Stimulated activated CD8-positive, alpha-beta memory T cell treated with anti-CD3 and anti-CD28 coated beads, Interleukin-7, amount 100 ng/mL, for 1 hour (primary cell): ENCODE data around the gene SEL1L2.

Experiments
- DNase-seq, 2 donors: peaks; one replicate each; pipeline ENCODE4 v3.0.0-alpha.2; 2020; ENCODE audit warnings: low read depth in 2 of 2

The SEL1L2 gene

GRCh38 chr20:13865156-13865555, 125.3 kb downstream of the SEL1L2 start:
- no peak for DNase-seq

- DNase-seq: no peak
These were observed 127.2 kb downstream of the SEL1L2 start for GRCh38 chr20:13863244-13863643.

GRCh38 chr20:13862245-13862644, 128.2 kb downstream of the SEL1L2 start:
- no peak for DNase-seq

GRCh38 chr20:13858871-13859270, 131.5 kb downstream of the SEL1L2 start:
- no peak for DNase-seq

- DNase-seq: no peak
These were observed 132.0 kb downstream of the SEL1L2 start for GRCh38 chr20:13858439-13858838.

GRCh38 chr20:13857961-13858360, 132.5 kb downstream of the SEL1L2 start:
- no peak for DNase-seq

- no peak for DNase-seq
These were observed 133.1 kb downstream of the SEL1L2 start for GRCh38 chr20:13857304-13857703.

GRCh38 chr20:13856354-13856753, 134.1 kb downstream of the SEL1L2 start:
- no peak for DNase-seq

- no peak for DNase-seq
These were observed 134.8 kb downstream of the SEL1L2 start for GRCh38 chr20:13855613-13856012.

- DNase-seq: no peak
These were observed 138.1 kb downstream of the SEL1L2 start for GRCh38 chr20:13852306-13852705.

- no peak for DNase-seq
These were observed 139.1 kb downstream of the SEL1L2 start for GRCh38 chr20:13851279-13851678.

- DNase-seq: no peak
These were observed 146.1 kb downstream of the SEL1L2 start for GRCh38 chr20:13844296-13844695.

GRCh38 chr20:13841206-13841605, 149.2 kb downstream of the SEL1L2 start:
- DNase-seq: no peak

- no peak for DNase-seq
These were observed 150.3 kb downstream of the SEL1L2 start for GRCh38 chr20:13840093-13840465.

GRCh38 chr20:13839421-13840092, 150.9 kb downstream of the SEL1L2 start:
- DNase-seq: no peak

- no peak for DNase-seq
These were observed 151.8 kb downstream of the SEL1L2 start for GRCh38 chr20:13838664-13839063.

- no peak for DNase-seq
These were observed 158.9 kb downstream of the SEL1L2 start for GRCh38 chr20:13831476-13831875.

- no peak for DNase-seq
These were observed 164.9 kb downstream of the SEL1L2 start for GRCh38 chr20:13825465-13825864.

GRCh38 chr20:13824459-13824858, 166.0 kb downstream of the SEL1L2 start:
- DNase-seq: no peak

- no peak for DNase-seq
These were observed 168.0 kb downstream of the SEL1L2 start for GRCh38 chr20:13822459-13822858.

GRCh38 chr20:13821876-13822275, 168.5 kb downstream of the SEL1L2 start:
- no peak for DNase-seq

- no peak for DNase-seq
These were observed 170.3 kb downstream of the SEL1L2 start for GRCh38 chr20:13819885-13820645.

- DNase-seq: no peak
These were observed 173.1 kb downstream of the SEL1L2 start for GRCh38 chr20:13817342-13817741.
